Common myeloid progenitor, CD34-positive (primary cell): ENCODE data around the gene MYLK4.

Source experiments
- CTCF ChIA-PET: fragments of 350-600 bp; sonication (Branson Sonifier 250); formaldehyde crosslinking; loops from one replicate; lab custom pipeline; 2021; ENCODE audit warnings: antibody characterized with exemption; lab: Charles Lee
- POLR2A ChIA-PET: fragments of 350-600 bp; sonication (Branson Sonifier 250); formaldehyde crosslinking; loops from one replicate; lab custom pipeline; 2021; ENCODE audit warnings: antibody characterized with exemption; lab: Charles Lee
- DNase-seq, 3 donors: peaks; one replicate each; pipeline versions ENCODE4 v3.0.0 to v3.0.0-alpha.2; 2013
- H3K27ac ChIP-seq, 2 experiments: 1 replicate in 1 of 2; 2 replicates in 1 of 2; pipeline ENCODE4 v1.7.0; 2013; ENCODE audit warnings: inconsistent platforms in 2 of 2, low read length in 2 of 2, mild to moderate bottlenecking in 2 of 2, low read depth in 1 of 2, moderate library complexity in 1 of 2; ENCODE audit not compliant: severe bottlenecking in 2 of 2, insufficient read depth in 1 of 2, poor library complexity in 1 of 2
- H3K27me3 ChIP-seq, 5 experiments: replicated peaks in 2 of 5; 1 replicate in 3 of 5; 2 replicates in 2 of 5; pipeline versions ENCODE4 v1.6.1 to v1.7.0; 2013; ENCODE audit warnings: low read length in 4 of 5, mild to moderate bottlenecking in 2 of 5, moderate library complexity in 2 of 5, inconsistent platforms in 1 of 5; ENCODE audit not compliant: insufficient read depth in 5 of 5, control insufficient read depth in 4 of 5
- H3K36me3 ChIP-seq, 4 experiments: 1 replicate in 2 of 4; 2 replicates in 2 of 4; pipeline versions ENCODE4 v1.6.1 to v1.7.0; 2013; ENCODE audit warnings: low read length in 3 of 4, control low read depth in 1 of 4, mild to moderate bottlenecking in 1 of 4; ENCODE audit not compliant: control insufficient read depth in 4 of 4, insufficient read depth in 4 of 4
- H3K4me1 ChIP-seq, 4 experiments: 1 replicate in 3 of 4; 2 replicates in 1 of 4; pipeline versions ENCODE4 v1.6.1 to v1.7.1; 2013; ENCODE audit warnings: low read length in 3 of 4, mild to moderate bottlenecking in 3 of 4, control low read depth in 1 of 4, inconsistent platforms in 1 of 4, moderate library complexity in 1 of 4; ENCODE audit not compliant: control insufficient read depth in 4 of 4, insufficient read depth in 4 of 4; ENCODE audit errors: control extremely low read depth in 1 of 4
- H3K4me3 ChIP-seq, 7 experiments: 1 replicate in 4 of 7; 2 replicates in 3 of 7; pipeline versions ENCODE4 v1.5.1 to v1.7.0; 2013; ENCODE audit warnings: mild to moderate bottlenecking in 7 of 7, low read length in 6 of 7, moderate library complexity in 6 of 7, inconsistent platforms in 2 of 7, low read depth in 2 of 7, control low read depth in 1 of 7; ENCODE audit not compliant: insufficient read depth in 4 of 7, control insufficient read depth in 1 of 7; ENCODE audit errors: extremely low read depth in 1 of 7
- H3K9me3 ChIP-seq, 5 experiments: 1 replicate in 4 of 5; 2 replicates in 1 of 5; pipeline versions ENCODE4 v1.6.1 to v1.7.1; 2013; ENCODE audit warnings: low read length in 4 of 5, mild to moderate bottlenecking in 2 of 5, inconsistent platforms in 1 of 5, low read depth in 1 of 5, moderate library complexity in 1 of 5; ENCODE audit not compliant: control insufficient read depth in 4 of 5, insufficient read depth in 2 of 5; ENCODE audit errors: control extremely low read depth in 1 of 5
- WGBS: methylation state at CpG from one replicate; pipeline ENCODE4 v1.1.5; 2013; ENCODE audit not compliant: insufficient coverage; 5-methylcytosine and 5-hydroxymethylcytosine counted together

The MYLK4 gene

GRCh38 chr6:2772840-2773239 lies 22.1 kb upstream of the MYLK4 start:
- ChIA-PET POLR2A (no interaction called here), CTCF (interaction anchor here (0.7 to 11.4 kb wide), 12 partner anchors 8 to 217 kb away, joined by 3 to 192 read pairs (median 6); partner anchors contain the start of genes MYLK4 and SERPINB1)
- Histone ChIP-seq H3K4me1 (peaks cover 16 to 82% (median 26%) of the 10 kb centered on the region in 4 experiments), H3K36me3 (peaks cover 22 to 79% (median 53%) of the 10 kb centered on the region in 4 experiments), H3K27me3 (no peaks in the 10 kb centered on the region), H3K27ac (peak overlapping the region in 1 of 2 experiments; percentile 34), H3K4me3 (no peak overlapping the region), H3K9me3 (no peaks in the 10 kb centered on the region)
- no CpG with 5 or more reads among the region's 3 CpGs for WGBS
- no peak for DNase-seq

- Histone ChIP-seq H3K27me3 (no peaks in the 10 kb centered on the region), H3K4me1 (peaks cover 24 to 81% (median 35%) of the 10 kb centered on the region in 4 experiments), H3K27ac (peak overlapping the region in 1 of 2 experiments; percentile 39), H3K36me3 (peaks cover 22 to 67% (median 44%) of the 10 kb centered on the region in 4 experiments), H3K4me3 (peak overlapping the region in 2 of 7 experiments; percentile 1 to 96), H3K9me3 (no peaks in the 10 kb centered on the region)
- WGBS = 93% methylated on average over 3 of the region's 4 CpGs
- CTCF ChIA-PET = interaction anchor here (1.6 to 11.4 kb wide), 6 partner anchors 10 to 219 kb away, joined by 3 to 192 read pairs (median 18); partner anchors contain the start of gene MYLK4
- POLR2A ChIA-PET = no interaction called here
- DNase-seq = no peak
These were observed 20.4 kb upstream of the MYLK4 start for GRCh38 chr6:2771079-2771478.

GRCh38 chr6:2770171-2770570 lies 19.4 kb upstream of the MYLK4 start:
- peak in 2 of 3 donors; percentile 54 to 59 for DNase-seq
- H3K27me3 ChIP-seq = no peaks in the 10 kb centered on the region
- H3K36me3 ChIP-seq = peaks cover 21 to 62% (median 41%) of the 10 kb centered on the region in 4 experiments
- peak overlapping the region in 1 of 2 experiments; percentile 86 for H3K27ac ChIP-seq
- peaks cover 24 to 76% (median 35%) of the 10 kb centered on the region in 4 experiments for H3K4me1 ChIP-seq
- 23% methylated on average over 8 of the region's 13 CpGs for WGBS
- POLR2A ChIA-PET = interaction anchor here (1.3 kb wide), 1 partner anchor 8 kb away, joined by 4 read pairs; no protein-coding TSS in a partner anchor
- H3K4me3 ChIP-seq = peak overlapping the region in 5 of 7 experiments; percentile 23 to 96 (median 59)
- CTCF ChIA-PET = interaction anchor here (1.0 to 14.2 kb wide), 8 partner anchors 11 to 220 kb away, joined by 3 to 227 read pairs (median 13); partner anchors contain the start of gene MYLK4
- no peaks in the 10 kb centered on the region for H3K9me3 ChIP-seq

GRCh38 chr6:2768696-2769095 lies 18.0 kb upstream of the MYLK4 start:
- Histone ChIP-seq H3K9me3 (no peaks in the 10 kb centered on the region), H3K4me3 (peak overlapping the region in 6 of 7 experiments; percentile 82 to 98 (median 96)), H3K36me3 (peaks cover 10 to 47% (median 28%) of the 10 kb centered on the region in 4 experiments), H3K27me3 (no peaks in the 10 kb centered on the region), H3K4me1 (peaks cover 24 to 74% (median 43%) of the 10 kb centered on the region in 4 experiments), H3K27ac (peak overlapping the region; percentile 30 to 86)
- DNase-seq = no peak
- WGBS = 53% methylated on average over 2 of the region's 6 CpGs
- CTCF ChIA-PET = interaction anchor here (0.7 to 14.2 kb wide), 14 partner anchors 9 to 289 kb away, joined by 3 to 227 read pairs (median 6); partner anchors contain the start of gene MYLK4
- POLR2A ChIA-PET = interaction anchor here (0.8 kb wide), 1 partner anchor 14 kb away, joined by 3 read pairs; no protein-coding TSS in a partner anchor

- peaks cover 6 to 39% (median 21%) of the 10 kb centered on the region in 4 experiments for H3K36me3 ChIP-seq
- H3K4me3 ChIP-seq = peak overlapping the region; percentile 27 to 98 (median 95)
- H3K27me3 ChIP-seq = no peaks in the 10 kb centered on the region
- ChIA-PET POLR2A (no interaction called here), CTCF (interaction anchor here (0.8 to 14.2 kb wide), 11 partner anchors 8 to 224 kb away, joined by 3 to 227 read pairs (median 7); partner anchors contain the start of gene MYLK4)
- DNase-seq = peak in 1 of 3 donors; percentile 17
- WGBS = 4% methylated on average over 9 of the region's 9 CpGs
- H3K9me3 ChIP-seq = no peaks in the 10 kb centered on the region
- H3K4me1 ChIP-seq = peaks cover 24 to 69% (median 47%) of the 10 kb centered on the region in 4 experiments
- H3K27ac ChIP-seq = peak overlapping the region; percentile 30 to 86
These were observed 17.2 kb upstream of the MYLK4 start for GRCh38 chr6:2767657-2768524.

GRCh38 chr6:2766767-2767656 lies 16.3 kb upstream of the MYLK4 start:
- ChIA-PET CTCF (interaction anchor here (0.8 to 14.2 kb wide), 9 partner anchors 9 to 1171 kb away, joined by 3 to 227 read pairs (median 8); partner anchors contain the start of gene MYLK4), POLR2A (interaction anchor here (0.6 kb wide), 1 partner anchor 353 kb away, joined by 4 read pairs; no protein-coding TSS in a partner anchor)
- Histone ChIP-seq H3K4me1 (peaks cover 24 to 63% (median 49%) of the 10 kb centered on the region in 4 experiments), H3K27ac (peak overlapping the region; percentile 70 to 86), H3K9me3 (no peaks in the 10 kb centered on the region), H3K4me3 (peak overlapping the region in 6 of 7 experiments; percentile 82 to 98 (median 96)), H3K27me3 (no peaks in the 10 kb centered on the region), H3K36me3 (peaks cover 5 to 30% (median 15%) of the 10 kb centered on the region in 4 experiments)
- no peak for DNase-seq
- 0% methylated on average over 5 of the region's 13 CpGs for WGBS
